Memory B cell (primary cell): ENCODE data around the gene SKP1.

Experiments used
- ATAC-seq: fragments of 150-1000 bp; cut with Tn5 transposase; 2 replicates; pipeline ENCODE4 v1.10.0; 2021; ENCODE audit warnings: low read depth, mild to moderate bottlenecking, moderate library complexity
- DNase-seq, 2 donors: peaks; one replicate each; pipeline ENCODE4 v3.0.0; 2022; ENCODE audit warnings: low spot score in 2 of 2
- H3K27ac Mint-ChIP-seq: one replicate; pipeline ENCODE4 v1.8.0; 2022; ENCODE audit warnings: mild to moderate bottlenecking, moderate library complexity, mixed read lengths
- H3K27me3 Mint-ChIP-seq: one replicate; pipeline ENCODE4 v1.8.0; 2022; ENCODE audit warnings: mixed read lengths
- H3K36me3 Mint-ChIP-seq: one replicate; pipeline ENCODE4 v1.8.0; 2022; ENCODE audit warnings: mild to moderate bottlenecking, mixed read lengths
- H3K4me1 Mint-ChIP-seq: one replicate; pipeline ENCODE4 v1.8.0; 2022; ENCODE audit warnings: mixed read lengths
- H3K4me3 Mint-ChIP-seq: one replicate; pipeline ENCODE4 v1.8.0; 2022; ENCODE audit warnings: mild to moderate bottlenecking, moderate library complexity, mixed read lengths
- H3K9me3 Mint-ChIP-seq: one replicate; pipeline ENCODE4 v1.8.0; 2022; ENCODE audit warnings: mixed read lengths

Gene SKP1

DNA sequence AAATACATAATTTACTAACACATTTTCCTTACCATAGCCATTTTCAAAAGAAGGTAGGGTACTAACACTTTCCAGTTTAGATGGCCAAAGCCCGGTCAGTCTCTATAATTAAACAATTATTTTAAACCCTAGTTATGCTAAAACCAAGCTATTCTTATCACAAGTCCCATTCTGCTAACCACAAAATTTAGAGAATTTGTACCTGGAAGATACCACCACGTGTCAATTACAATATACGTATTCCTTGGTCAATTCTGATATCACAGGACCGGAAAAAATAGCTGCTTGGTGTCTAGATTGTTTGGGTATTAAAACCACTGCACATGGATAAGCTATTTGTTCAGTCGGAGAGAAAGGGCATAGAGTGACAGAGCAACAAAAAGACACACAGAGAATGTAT lies 18.9 kb upstream of the SKP1 start:
- no peak for DNase-seq
- H3K4me1 Mint-ChIP-seq, result no peaks in the 10 kb centered on the region
- H3K27ac Mint-ChIP-seq, result peak overlapping the region; percentile 50
- H3K27me3 Mint-ChIP-seq, result no peaks in the 10 kb centered on the region
- H3K4me3 Mint-ChIP-seq, result no peak overlapping the region
- ATAC-seq, result no peak
- H3K36me3 Mint-ChIP-seq, result peaks cover 18% of the 10 kb centered on the region
- H3K9me3 Mint-ChIP-seq, result no peaks in the 10 kb centered on the region

DNA sequence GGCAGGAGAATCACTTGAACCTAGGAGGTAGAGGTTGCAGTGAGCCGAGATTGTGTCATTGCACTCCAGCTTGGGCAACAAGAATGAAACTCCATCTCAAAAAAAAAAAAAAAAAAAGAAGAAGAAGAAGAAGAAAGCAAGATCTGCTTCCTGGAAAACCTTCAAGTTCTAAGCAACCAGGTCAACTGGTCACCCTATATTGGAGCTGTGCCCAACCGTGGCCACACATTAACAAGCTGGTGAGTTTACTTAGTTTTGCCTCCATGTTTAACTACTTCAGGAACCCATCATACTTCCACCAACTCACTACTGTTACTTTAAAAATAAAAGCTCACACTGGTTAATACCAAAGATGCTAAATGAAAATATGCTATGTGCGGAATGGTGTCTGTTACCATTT lies 12.3 kb upstream of the SKP1 start:
- H3K27ac Mint-ChIP-seq, result no peak overlapping the region
- no peaks in the 10 kb centered on the region for H3K27me3 Mint-ChIP-seq
- ATAC-seq, result no peak
- no peaks in the 10 kb centered on the region for H3K36me3 Mint-ChIP-seq
- H3K4me1 Mint-ChIP-seq, result peaks cover 3% of the 10 kb centered on the region
- no peak overlapping the region for H3K4me3 Mint-ChIP-seq
- DNase-seq, result no peak
- no peaks in the 10 kb centered on the region for H3K9me3 Mint-ChIP-seq

DNA sequence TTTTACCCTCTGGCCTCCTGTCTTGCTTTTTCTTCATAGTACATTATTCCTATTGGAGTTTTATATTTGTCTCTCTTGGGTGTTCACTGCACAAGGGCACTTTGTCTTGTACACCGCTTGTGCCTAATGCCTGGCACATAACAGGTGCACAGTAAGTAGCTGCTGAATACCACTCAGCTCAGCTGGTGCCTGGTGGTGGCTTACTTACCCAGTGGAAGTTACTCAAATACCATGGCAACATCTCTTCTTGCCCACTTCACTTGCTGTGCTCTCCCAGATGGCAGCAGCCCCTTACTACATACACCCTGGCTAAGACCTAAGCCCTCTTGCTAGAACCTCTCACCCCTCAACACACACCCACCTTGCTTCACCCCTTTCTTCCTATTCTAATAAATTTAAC lies 11.3 kb upstream of the SKP1 start:
- DNase-seq (no peak), ATAC-seq (no peak)
- Mint-ChIP-seq H3K4me3 (no peak overlapping the region), H3K36me3 (no peaks in the 10 kb centered on the region), H3K4me1 (peaks cover 3% of the 10 kb centered on the region), H3K27me3 (no peaks in the 10 kb centered on the region), H3K27ac (no peak overlapping the region), H3K9me3 (no peaks in the 10 kb centered on the region)

DNA sequence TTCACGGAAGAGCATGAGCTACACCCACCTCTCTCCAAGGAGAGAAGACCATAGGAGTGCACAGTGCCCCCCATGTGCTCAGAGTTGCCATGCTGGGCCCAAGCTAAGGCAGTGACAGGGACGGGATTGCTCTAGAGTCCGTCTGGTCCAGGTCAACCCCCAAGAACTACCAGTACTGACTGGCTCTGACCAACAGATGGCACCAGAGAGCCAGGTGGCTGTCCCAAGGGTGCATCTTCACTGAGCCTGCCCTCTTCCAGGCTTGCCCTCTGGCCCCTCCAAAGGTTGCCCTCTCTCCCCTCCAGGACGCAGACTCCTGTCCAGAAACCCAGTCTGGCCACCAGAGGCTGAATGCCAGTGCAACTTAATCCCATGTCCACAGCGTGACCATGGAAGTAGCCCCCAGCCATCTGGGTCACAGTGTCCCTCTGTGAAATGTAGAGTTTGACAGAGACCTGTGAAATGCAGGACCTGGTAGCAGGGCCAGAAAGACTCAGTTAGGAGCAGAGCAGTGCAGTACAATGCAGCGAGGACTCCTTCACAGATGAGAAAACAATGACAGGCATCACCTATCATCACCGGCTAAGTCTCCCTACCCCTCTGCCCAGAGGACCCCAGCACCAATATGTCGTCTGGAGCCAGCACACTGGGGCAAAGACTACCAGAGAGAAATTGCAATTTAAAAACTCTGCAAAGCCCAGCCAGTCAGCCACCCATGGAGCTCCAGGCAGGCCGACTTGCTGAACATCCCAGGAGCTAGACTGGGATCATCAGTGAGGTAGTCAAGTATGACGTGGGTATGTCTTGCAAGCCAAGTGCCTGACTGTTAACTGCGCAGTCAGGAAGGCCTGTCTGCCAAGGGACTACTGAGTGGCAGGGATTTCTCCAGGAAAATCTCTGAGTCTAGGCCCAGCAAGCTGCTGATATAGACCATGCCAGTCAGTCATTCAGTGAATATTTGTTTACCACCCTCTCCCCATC lies 7.7 kb upstream of the SKP1 start:
- H3K27ac Mint-ChIP-seq, result no peak overlapping the region
- H3K4me3 Mint-ChIP-seq, result no peak overlapping the region
- H3K36me3 Mint-ChIP-seq, result no peaks in the 10 kb centered on the region
- H3K4me1 Mint-ChIP-seq, result peaks cover 3% of the 10 kb centered on the region
- H3K27me3 Mint-ChIP-seq, result no peaks in the 10 kb centered on the region
- no peaks in the 10 kb centered on the region for H3K9me3 Mint-ChIP-seq
- ATAC-seq (peak; percentile 97), DNase-seq (peak; percentile 77 to 82)

DNA sequence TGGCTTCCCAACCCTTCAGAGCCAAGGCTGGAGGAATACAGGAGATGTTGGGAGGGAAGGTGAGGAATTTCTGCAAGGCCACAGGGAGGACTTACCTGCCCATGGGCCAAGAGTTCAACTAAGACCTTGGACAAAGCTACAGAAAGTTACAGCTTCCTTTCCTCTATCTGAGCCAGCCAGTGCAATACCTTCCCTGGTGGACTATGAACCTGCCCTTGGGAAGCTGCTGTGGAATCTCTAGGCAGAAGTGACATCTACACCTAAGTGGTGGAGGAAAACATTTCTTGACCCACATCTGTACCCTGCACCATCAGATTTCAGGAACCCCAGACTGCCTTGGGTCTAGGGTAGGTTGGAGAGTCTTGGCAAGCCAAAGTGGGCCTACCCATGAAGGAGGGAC lies 6.7 kb upstream of the SKP1 start:
- peaks cover 3% of the 10 kb centered on the region for H3K4me1 Mint-ChIP-seq
- no peaks in the 10 kb centered on the region for H3K27me3 Mint-ChIP-seq
- DNase-seq (no peak), ATAC-seq (no peak)
- H3K4me3 Mint-ChIP-seq, result no peak overlapping the region
- no peaks in the 10 kb centered on the region for H3K9me3 Mint-ChIP-seq
- no peak overlapping the region for H3K27ac Mint-ChIP-seq
- no peaks in the 10 kb centered on the region for H3K36me3 Mint-ChIP-seq

DNA sequence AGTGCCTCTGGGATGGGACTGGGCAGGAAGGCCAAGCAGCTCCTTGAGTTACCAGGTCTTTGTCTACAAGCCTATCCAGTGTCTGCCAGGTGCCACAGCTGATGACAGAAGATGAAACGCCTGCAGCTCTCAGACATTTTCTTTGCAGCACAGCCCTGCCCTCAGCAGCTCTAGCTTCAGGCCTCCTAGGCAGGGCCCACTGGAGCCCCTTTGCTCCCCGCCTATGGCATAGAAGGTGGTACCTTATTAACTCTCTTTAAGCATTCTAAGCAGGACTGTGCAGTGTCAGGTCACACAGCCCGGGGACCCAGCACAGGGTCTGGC lies 1.3 kb upstream of the SKP1 start:
- Mint-ChIP-seq H3K9me3 (no peaks in the 10 kb centered on the region), H3K27me3 (no peaks in the 10 kb centered on the region), H3K4me3 (peak overlapping the region; percentile 94), H3K27ac (peak overlapping the region; percentile 99), H3K4me1 (peaks cover 16% of the 10 kb centered on the region), H3K36me3 (peaks cover 5% of the 10 kb centered on the region)
- no peak for ATAC-seq
- no peak for DNase-seq

DNA sequence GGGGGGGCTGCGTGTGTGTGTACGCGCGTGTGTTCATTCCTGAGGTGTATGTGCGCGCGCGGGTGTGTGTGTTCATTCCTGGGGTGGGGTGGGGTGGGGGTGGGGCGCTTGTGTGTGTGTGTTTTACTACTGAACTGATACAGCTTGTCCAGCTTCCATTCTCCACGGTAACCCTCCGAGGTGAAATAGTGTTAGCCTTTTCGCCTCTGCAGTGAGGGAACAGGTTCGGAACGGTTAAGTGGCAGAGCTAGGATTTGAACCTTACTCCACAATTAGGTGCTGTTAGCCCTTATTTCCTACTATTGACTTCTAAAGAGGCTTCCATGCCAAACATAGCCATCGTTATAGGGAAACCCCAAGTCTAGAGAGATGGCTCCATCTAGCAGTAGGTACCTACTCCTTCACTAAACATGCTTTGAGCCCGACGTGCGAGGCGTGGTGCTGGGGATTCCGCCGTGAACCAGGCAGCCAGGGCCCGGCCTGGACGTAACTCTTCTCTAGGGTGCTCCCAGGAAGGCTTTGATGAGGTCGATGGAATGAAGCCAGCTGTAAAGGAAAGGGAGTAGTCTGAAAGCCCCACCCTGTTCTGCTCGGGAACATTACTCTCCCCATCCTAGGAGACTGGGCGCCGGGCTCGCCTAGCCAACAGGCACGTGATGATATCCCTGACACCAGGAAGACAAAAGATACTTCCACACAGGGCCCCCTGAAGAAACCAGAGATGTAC lies 782 bp upstream of the SKP1 start:
- Mint-ChIP-seq H3K4me1 (peaks cover 16% of the 10 kb centered on the region), H3K36me3 (peaks cover 6% of the 10 kb centered on the region), H3K4me3 (peak overlapping the region; percentile 94), H3K27ac (peak overlapping the region; percentile 99), H3K9me3 (no peaks in the 10 kb centered on the region), H3K27me3 (no peaks in the 10 kb centered on the region)
- peak in 1 of 2 donors; percentile 9 for DNase-seq
- peak; percentile 31 for ATAC-seq

DNA sequence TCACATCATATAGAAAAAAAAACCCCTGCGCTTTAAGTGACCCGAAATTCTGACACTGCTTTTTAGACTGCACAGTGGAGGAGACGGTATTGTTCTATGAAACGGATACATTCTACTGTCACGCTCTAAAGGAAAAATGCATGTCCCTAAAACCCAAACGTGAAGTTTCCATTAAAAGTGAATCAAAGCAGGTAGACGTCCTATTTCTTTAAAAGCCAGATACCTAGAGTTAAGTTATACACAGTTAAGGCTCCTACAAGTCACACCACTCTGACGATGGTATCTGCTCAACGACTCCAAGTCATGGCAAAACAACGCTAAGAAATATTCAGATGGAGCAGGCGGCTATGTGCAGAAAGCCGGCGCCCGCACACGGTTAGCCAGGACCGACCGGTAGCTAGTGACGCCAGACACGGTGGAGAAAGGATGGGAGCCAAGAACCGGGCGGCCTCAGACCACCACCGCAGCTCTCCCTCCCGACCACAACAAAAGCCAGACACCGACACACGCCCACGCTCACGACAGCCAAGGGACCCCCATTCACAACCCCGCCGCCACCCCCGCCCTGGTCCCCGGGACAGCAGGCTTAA lies 734 bp downstream of the SKP1 start:
- ATAC-seq, result peak; percentile 6
- no peak for DNase-seq
- peaks cover 16% of the 10 kb centered on the region for H3K36me3 Mint-ChIP-seq
- peak overlapping the region; percentile 99 for H3K27ac Mint-ChIP-seq
- peaks cover 25% of the 10 kb centered on the region for H3K4me1 Mint-ChIP-seq
- peak overlapping the region; percentile 94 for H3K4me3 Mint-ChIP-seq
- no peaks in the 10 kb centered on the region for H3K27me3 Mint-ChIP-seq
- no peaks in the 10 kb centered on the region for H3K9me3 Mint-ChIP-seq

DNA sequence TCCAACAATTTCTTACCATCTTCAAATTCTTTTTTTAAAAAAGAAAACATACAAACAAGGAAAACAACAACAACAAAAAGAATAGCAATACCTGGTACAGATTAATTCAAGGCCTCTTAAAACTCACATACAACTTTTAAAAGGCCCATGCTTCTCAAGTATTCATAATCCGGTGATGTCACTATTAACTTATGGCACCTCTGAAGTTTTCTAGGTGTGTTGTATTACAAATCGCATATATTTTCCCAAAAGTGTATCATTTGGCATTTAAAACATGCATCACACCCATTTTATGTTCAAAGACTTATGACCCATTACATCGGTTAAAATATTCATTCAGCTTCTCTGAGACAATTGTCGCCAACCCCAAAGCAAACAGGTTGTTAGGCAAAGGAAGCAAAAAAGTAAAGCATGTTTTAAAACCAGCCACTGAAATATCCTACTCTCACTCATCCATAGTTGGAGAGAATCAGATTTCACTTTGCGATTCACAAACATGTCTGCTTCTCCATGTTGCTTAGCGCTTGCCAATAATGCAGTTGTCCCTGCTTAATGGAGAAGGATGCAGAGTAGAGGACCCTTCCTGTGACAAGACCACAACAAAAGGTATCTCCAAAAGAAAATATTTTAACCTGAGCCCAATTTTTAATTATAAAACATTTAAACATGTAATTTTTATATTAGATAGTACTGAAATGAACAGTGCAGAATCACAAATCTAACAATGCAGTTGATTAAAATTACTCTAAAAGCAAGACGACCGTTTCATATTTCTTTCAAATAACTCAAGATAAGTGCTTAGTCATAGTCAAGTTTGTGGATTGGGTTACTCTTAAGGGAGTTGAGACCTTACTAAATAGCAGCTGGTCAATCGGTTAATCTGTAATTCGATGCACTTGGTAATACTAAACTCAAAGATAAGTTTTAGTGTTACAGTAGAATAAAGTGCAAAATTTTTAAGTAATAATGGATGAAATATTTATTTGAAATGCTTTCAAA lies 1.6 kb downstream of the SKP1 start:
- Mint-ChIP-seq H3K4me1 (peaks cover 25% of the 10 kb centered on the region), H3K4me3 (peak overlapping the region; percentile 46), H3K27me3 (no peaks in the 10 kb centered on the region), H3K9me3 (no peaks in the 10 kb centered on the region), H3K36me3 (peaks cover 16% of the 10 kb centered on the region), H3K27ac (peak overlapping the region; percentile 99)
- no peak for ATAC-seq
- no peak for DNase-seq

DNA sequence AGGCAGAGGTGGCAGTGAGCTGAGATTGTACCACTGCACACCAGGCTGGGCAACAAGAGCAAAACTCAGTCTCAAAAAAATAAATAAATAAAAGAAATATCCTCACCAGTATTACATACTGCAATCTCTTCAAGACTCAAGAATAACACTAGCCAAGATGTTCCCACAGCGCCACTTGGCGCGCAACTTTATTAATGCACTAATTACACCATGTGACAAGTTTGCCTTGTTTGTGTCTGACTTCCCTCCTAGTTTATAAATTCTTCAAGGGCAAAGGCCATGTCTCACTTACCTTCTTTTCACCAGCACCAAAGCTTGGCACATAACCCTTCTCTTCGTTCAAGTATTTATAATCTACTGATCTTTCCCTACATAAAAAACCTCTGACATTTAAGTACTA lies 4.8 kb downstream of the SKP1 start:
- H3K4me1 Mint-ChIP-seq, result peaks cover 28% of the 10 kb centered on the region
- no peak for DNase-seq
- no peaks in the 10 kb centered on the region for H3K27me3 Mint-ChIP-seq
- H3K27ac Mint-ChIP-seq, result no peak overlapping the region
- H3K36me3 Mint-ChIP-seq, result peaks cover 22% of the 10 kb centered on the region
- no peak overlapping the region for H3K4me3 Mint-ChIP-seq
- no peaks in the 10 kb centered on the region for H3K9me3 Mint-ChIP-seq
- ATAC-seq, result no peak

DNA sequence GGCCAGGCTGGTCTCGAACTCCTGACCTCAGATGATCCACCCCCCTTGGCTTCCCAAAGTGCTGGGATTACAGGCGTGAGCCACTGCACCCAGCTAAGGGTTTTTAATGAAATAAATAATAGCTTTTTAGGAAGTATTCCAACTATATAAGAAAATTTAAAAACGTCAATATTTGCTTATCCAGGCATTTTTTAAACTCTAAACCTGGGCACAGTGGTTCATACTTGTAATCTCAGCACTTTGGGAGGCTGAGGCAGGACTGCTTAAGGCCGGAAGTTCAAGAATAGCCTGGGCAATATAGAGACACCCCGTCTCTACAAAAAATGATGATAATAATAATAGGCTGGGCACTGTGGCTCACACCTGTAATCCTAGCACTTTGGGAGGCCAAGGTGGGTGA lies 14.2 kb downstream of the SKP1 start:
- ATAC-seq (no peak), DNase-seq (no peak)
- no peak overlapping the region for H3K27ac Mint-ChIP-seq
- no peaks in the 10 kb centered on the region for H3K9me3 Mint-ChIP-seq
- no peaks in the 10 kb centered on the region for H3K27me3 Mint-ChIP-seq
- peaks cover 3% of the 10 kb centered on the region for H3K4me1 Mint-ChIP-seq
- H3K4me3 Mint-ChIP-seq, result no peak overlapping the region
- peaks cover 39% of the 10 kb centered on the region for H3K36me3 Mint-ChIP-seq

DNA sequence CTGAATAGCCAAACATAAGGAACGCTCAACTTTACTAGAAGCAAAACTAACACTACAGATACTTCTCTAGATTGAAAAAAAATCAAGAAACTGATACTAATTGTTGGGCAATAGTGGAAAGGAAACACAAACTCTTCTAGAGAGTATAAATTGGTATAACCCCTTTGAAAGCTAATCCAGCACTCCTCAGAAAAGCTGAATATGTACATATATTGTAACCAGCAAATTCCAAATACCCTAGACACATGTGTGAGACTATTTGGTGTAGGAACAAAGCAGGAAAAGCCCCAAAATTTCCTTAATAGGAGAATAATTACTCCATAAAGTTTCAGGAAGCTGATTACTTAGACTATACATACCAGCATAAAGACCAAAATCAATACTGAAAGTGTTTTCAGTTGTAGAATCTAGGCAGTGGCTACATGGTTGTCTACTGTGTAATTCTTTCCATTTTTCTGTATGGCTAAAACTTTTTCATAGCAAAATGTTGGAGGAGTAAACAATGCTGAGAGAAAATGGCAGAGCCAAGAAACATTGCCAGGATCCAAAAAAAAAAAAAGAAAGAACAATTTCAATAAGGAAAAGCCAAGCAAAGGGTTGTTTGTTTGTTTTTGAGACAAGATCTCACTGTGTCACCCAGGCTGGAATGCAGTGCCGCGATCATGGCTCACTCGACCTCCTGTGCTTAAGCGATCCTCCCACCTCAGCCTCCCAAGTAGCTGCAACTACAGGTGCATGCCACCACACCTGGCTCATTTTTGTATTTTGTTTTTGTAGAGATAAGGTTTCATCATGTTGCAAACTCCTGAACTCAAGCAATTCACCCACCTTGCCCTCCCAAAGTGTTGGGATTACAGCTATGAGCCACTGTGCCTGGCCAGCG lies 15.0 kb downstream of the SKP1 start:
- Mint-ChIP-seq H3K27ac (no peak overlapping the region), H3K36me3 (peaks cover 39% of the 10 kb centered on the region), H3K4me3 (no peak overlapping the region), H3K27me3 (no peaks in the 10 kb centered on the region), H3K4me1 (peaks cover 3% of the 10 kb centered on the region), H3K9me3 (no peaks in the 10 kb centered on the region)
- ATAC-seq (no peak), DNase-seq (no peak)

DNA sequence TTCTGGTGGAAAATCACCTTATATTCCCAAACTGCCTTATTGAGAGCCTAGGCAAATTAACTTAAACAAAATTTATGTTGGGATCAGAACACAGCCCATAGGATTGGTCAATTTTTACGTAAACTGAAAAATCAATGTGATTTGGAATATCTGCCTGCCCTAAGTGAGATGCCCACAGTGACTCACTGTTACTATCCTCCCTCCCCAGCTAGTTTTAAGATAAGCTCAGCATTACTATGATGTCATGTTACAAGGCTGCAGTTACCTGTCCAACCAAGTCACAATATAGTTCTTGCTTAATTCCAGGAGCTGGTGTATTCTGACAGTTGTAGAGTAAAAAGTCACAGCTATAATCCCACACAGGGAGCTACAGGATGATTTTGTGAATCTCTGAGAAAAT lies 23.1 kb downstream of the SKP1 start:
- no peak for ATAC-seq
- no peak overlapping the region for H3K4me3 Mint-ChIP-seq
- peaks cover 38% of the 10 kb centered on the region for H3K36me3 Mint-ChIP-seq
- H3K27me3 Mint-ChIP-seq, result no peaks in the 10 kb centered on the region
- no peak overlapping the region for H3K27ac Mint-ChIP-seq
- no peak for DNase-seq
- peaks cover 10% of the 10 kb centered on the region for H3K4me1 Mint-ChIP-seq
- no peaks in the 10 kb centered on the region for H3K9me3 Mint-ChIP-seq
